Activated CD8-positive, alpha-beta memory T cell treated with anti-CD3 and anti-CD28 coated beads for 36 hours (primary cell): ENCODE data around the gene EID3. TPM values are rescaled to one million over a fixed set of nuclear protein-coding genes. Genes with fewer than 3 reads are reported as not detected.
"Not testable (repeated sequence)": the region's sequence is repeated elsewhere in the genome, so short reads cannot be mapped to it uniquely, and the experiment has no call there.

Source experiments
- CTCF ChIA-PET: fragments of 350-600 bp; sonication (Branson Sonifier 250); formaldehyde crosslinking; loops from one replicate; lab custom pipeline; 2021; ENCODE audit warnings: antibody characterized with exemption; lab: Charles Lee
- POLR2A ChIA-PET: fragments of 350-600 bp; sonication (Branson Sonifier 250); formaldehyde crosslinking; loops from one replicate; lab custom pipeline; 2021; ENCODE audit warnings: antibody characterized with exemption; lab: Charles Lee
- total RNA-seq, 2 experiments: library from RNA; stranded (reverse); gene quantifications; one replicate each; pipeline ENCODE4 v1.2.3, GENCODE V29; 2021

Gene EID3
- total RNA-seq, 2 experiments from 2014 or later: 6.2 to 6.3 TPM

DNA sequence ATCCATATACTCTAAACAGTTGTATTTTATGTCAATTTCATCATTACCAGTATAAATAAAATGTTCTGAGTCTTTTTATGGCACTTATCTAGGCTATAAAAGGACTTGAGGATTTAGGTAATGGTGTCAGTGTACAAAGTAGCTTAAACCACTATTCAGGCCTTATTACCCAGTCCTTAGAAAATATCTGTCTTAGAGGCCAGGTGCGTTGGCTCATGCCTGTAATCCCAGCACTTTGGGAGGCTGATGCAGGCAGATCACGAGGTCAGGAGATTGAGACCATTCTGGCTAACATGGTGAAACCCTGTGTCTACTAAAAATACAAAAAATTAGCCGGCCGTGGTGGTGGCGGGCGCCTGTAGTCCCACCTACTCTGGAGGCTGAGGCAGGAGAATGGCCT, 24.7 kb downstream of the EID3 start:
- CTCF ChIA-PET, POLR2A ChIA-PET: not testable (repeated sequence)

DNA sequence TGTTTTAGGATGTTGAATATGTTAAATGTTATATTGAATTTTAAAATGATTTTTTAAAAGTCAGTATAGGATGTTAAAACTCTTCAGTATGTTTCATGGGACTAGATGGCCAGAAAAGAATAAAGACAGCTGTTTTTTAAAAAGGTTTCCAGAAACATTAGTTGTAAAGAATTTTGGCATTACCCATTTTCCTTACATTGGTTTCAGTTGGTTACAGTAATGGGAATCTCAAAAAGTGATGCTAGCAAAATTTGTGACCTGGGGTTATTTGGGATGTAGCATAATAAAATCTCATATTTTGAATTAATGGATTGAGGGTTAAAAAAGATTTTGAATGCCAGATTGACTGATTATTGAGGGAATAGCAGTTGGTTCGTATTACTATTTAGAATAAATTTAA, 25.3 kb downstream of the EID3 start:
- ChIA-PET POLR2A (no interaction called here), CTCF (no interaction called here)

DNA sequence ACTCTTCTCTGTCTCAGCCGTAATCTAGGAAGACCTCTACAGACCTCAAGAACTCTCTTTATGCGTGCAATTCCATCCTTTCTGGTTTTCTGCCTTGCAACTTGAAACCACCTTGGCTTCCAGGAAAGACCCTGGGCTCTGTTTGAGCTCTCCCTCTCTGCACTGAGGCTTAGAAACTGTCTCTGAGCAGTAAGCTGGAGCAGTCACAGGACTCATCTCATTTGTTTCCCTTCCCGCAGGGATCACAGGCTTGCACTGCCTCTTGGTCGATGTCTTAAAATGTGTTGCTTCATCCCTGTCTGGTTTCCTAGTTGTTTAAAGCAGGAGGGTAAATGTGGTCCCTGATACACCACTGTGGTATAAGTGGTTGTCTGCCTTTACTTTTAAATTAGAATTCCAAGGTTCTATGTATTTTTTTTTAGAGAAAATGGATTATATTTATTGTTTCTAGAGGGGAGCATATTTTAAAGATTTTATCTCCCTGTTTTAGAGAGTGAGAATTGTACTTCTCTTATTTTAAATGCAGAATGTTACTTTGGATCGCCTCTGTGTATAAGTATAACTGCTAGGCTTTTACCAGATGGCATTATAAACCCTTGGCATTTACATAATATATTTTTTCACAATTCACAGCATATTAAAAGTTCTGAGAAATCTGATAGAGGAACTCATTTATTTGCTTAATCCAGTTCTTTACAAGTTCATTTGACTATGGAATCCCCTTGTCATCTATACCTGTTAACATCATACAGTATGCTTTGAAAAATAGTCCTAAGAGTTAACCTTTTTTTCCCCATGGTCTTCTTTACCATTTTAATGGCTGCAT, 26.4 kb downstream of the EID3 start:
- ChIA-PET POLR2A (no interaction called here), CTCF (no interaction called here)

GRCh38 chr12:104331376-104331775, 27.8 kb downstream of the EID3 start:
- ChIA-PET POLR2A (no interaction called here), CTCF (no interaction called here)

DNA sequence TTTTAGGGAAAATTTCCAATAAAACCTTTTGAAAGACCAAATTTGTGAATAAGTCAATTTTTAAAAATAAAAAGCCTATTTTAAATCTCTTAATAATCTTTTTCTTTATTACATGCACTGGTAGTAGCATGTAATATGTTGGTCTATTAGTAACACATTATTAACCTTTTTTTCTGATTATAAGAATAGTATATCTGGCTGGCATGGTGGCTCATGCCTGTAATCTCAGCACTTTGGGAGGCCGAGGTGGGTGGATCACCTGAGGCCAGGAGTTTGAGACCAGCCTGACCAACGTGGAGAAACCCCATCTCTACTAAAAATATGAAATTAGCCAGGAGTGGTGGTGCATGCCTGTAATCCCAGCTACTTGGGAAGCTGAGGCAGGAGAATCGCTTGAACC, 28.7 kb downstream of the EID3 start:
- CTCF ChIA-PET, POLR2A ChIA-PET: not testable (repeated sequence)

GRCh38 chr12:104333692-104334255, 30.2 kb downstream of the EID3 start:
- CTCF ChIA-PET: no interaction called here
- POLR2A ChIA-PET: no interaction called here

GRCh38 chr12:104334581-104334980, 31.0 kb downstream of the EID3 start:
- POLR2A ChIA-PET: no interaction called here
- CTCF ChIA-PET: no interaction called here

- ChIA-PET POLR2A (no interaction called here), CTCF (no interaction called here)
Observed at GRCh38 chr12:104336115-104336514, 32.6 kb downstream of the EID3 start.

- POLR2A ChIA-PET: no interaction called here
- CTCF ChIA-PET: no interaction called here
Observed at GRCh38 chr12:104337030-104337558, 33.6 kb downstream of the EID3 start.

DNA sequence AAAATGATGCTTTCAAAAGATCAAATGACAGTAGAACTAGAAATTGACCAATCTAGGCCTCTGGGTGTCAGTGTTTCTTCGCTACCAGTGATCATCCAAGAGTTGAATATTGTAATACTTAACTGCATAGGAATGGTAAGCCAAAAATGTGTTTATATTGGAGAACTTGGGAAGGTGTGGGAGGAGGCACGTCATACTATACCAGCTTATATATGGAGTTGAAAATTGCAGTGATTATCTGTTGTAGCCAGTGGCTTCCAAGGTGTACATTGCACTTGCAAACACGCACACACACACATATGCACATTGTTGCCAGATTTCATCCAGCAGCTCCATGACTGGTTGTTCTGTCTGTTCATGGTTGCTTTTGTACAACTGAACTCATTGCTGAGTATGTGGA, 36.1 kb downstream of the EID3 start:
- POLR2A ChIA-PET: no interaction called here
- CTCF ChIA-PET: interaction anchor here (1.2 kb wide), 1 partner anchor 36 kb away, joined by 3 read pairs; the partner anchor contains the start of gene EID3

DNA sequence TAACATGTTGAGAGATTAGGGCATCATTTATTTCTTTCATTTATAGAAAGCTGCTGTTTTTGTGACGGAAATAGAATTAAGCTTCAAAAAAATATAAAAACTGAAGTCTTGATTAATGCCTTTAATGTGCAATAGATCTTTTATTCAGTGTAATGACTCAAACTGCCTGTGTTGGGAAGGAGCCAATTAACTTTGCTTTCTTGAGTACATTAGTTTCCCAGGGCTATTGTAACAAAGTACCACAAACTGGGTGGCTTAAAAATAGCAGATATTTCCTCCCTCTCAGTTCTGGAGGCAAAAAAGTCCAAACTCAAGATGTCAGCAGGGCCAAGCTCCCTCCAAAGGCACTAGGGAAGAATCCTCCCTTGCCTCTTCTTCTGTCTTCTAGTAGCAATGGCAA, 36.6 kb downstream of the EID3 start:
- POLR2A ChIA-PET: no interaction called here
- CTCF ChIA-PET: interaction anchor here (1.2 kb wide), 1 partner anchor 36 kb away, joined by 3 read pairs; the partner anchor contains the start of gene EID3

DNA sequence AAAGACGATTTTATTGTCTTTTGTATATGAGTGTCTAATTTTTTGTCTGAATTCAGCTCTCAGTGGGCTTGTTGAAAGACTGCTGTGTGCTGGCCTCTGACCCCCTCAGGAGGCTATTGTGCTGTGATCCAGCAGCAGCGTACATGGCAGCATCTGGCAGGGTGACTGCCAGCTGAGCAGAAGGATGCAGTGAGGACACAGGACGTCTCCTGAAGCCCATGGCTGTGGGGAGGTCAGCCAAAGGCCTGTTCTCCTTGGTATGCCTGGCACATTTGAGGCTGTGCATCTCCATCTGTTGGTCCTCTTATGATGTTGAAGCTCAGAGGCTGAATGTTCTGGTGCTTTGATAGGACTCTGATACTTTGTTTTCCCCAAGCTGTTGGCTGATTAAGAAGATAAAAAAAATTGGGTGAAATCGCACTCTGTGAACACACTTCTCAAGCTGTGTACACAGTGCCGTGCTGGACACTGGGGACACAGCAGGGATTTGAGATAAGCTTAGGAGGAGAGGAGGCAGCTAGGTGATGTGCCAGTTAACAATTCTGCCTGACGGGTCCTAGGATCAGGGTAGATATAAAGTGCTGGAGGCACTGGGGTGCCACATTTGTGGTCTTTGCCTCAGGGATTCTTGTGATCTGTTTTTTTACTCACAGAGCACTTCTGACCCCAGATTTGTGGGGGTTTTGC, 37.5 kb downstream of the EID3 start:
- ChIA-PET CTCF (no interaction called here), POLR2A (no interaction called here)

DNA sequence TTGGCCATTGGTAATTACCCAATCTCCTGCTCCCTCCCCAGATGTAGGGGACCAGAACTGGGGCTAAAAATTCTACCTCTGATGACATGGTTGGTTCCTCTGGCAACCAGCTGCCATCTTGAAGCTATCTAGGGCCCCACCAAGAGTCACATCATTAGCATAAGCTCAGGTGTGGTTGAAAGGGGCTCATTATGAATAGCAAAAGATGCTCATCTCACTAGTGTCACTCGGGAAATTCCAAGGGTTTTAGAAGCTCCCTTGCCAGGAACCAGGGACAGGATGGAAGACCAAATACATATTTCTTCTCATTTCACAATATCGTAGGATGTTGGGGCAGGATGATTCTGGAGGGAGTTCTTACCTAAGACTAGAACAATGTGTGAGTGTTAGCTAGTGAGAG, 38.6 kb downstream of the EID3 start:
- ChIA-PET POLR2A (no interaction called here), CTCF (no interaction called here)

DNA sequence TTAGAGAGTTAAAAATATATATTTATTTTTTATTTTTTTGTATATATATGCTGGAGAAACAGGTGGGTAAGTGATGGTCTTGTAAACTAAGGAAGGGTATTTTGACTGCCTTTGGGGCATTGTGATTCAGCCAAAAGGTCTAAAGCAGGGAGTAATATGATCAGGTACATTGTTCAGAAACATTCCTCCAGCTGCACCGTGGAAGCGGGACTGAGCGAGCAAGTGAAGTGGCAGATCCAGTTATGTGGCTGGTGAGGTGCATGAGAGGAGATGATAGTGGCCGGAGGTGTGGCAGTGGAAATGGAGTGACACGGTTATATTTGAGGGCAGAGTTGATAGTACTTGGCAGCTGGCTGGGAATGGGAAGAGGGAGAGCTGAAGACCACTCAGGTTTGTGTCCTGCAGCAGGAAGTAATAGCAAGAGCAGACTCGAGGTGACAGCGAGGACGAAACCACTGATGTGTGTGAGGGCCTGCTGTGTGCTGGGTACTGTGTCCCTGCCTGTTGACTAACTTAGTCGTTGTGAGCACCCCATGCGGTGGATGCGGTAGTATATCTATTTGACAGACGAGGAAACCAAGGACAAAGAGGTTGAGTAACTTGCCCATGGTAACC, 39.2 kb downstream of the EID3 start:
- CTCF ChIA-PET: no interaction called here
- POLR2A ChIA-PET: no interaction called here

GRCh38 chr12:104344682-104345081, 41.1 kb downstream of the EID3 start:
- CTCF ChIA-PET: interaction anchor here (1.2 kb wide), 1 partner anchor 29 kb away, joined by 4 read pairs; no protein-coding TSS in a partner anchor
- POLR2A ChIA-PET: no interaction called here

DNA sequence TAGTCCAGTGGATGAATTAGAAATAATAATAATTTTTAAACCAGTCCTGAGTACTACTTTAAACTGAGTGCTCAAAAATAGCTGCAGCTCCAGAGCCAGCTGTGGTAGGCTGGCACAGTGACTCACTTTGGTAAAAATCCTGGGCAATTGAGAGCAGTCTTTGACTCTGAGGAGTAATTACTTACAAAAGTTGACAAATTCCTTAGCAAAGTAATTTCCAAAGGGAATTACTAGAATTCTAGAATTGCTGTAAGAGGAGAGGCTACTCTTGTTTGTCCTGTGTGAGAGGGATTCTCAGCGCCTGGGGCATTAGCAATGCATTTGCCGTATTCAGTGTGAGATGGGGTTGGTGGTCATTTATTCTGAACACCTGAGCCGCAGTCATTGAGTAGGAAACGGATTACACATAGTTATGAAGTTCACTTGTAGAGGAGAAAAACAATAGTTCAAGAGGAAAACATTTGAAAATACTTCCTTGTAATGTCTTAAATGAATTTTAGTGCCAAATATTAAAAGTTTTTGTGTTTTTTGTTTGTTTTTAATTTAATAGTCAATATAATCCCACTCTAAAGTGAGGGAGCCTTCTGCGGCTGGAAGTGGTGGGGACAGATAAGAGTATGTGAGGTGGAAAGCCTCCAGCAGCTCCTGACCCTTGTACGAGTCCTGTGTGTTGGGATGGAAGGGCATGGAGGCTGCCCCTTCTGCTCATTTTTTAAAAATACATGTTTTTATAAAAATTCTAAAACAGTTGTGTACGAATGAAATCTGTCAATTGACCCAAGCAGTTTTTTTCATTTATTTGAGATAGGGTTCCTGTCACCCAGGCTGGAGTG, 41.9 kb downstream of the EID3 start:
- CTCF ChIA-PET: interaction anchor here (1.2 kb wide), 1 partner anchor 30 kb away, joined by 4 read pairs; no protein-coding TSS in a partner anchor
- POLR2A ChIA-PET: no interaction called here

DNA sequence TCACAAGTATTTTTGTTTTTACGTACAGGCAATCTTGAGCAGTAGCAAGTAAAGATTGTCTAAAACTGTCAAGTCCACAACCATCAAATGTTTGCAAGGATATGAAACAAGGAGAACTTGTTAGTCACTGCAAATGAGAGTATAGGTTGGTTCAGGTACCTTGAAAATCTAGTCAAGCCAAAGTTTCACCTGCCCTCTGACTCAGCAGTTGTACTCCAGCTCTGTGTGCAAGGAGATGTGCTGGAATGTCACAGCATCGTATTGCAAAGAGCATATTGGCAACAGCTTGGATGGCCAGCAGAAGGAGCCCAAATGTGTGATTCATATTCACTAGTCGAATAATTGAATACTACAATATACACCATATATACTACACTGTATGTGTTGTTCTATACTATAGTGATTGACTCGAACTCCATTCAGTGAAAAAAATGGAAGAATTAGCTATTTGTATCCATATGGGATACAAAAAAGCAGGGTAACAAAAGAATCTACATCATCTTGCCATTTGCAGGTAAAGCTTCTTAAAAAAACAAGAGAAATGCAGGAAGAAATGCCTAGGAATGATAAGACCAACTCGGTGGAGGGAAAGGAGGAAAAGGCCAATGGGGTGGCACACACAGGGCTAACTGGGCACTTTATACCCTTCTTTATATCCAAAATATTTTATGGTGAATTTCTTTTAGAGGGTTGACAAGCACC, 44.0 kb downstream of the EID3 start:
- ChIA-PET POLR2A (no interaction called here), CTCF (no interaction called here)

DNA sequence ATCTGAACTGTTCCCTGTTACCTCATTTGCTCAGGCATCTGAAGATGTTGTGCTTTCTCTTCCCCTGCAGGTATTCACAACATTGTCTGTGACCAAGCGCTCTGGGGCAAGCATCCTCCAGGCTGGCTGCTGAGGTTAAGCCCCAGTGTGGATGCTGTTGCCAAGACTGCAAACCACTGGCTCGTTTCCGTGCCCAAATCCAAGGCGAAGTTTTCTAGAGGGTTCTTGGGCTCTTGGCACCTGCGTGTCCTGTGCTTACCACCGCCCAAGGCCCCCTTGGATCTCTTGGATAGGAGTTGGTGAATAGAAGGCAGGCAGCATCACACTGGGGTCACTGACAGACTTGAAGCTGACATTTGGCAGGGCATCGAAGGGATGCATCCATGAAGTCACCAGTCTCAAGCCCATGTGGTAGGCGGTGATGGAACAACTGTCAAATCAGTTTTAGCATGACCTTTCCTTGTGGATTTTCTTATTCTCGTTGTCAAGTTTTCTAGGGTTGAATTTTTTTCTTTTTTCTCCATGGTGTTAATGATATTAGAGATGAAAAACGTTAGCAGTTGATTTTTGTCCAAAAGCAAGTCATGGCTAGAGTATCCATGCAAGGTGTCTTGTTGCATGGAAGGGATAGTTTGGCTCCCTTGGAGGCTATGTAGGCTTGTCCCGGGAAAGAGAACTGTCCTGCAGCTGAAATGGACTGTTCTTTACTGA, 44.9 kb downstream of the EID3 start:
- POLR2A ChIA-PET: no interaction called here
- CTCF ChIA-PET: no interaction called here
